Peyer's patch (tissue), 4 donors: ENCODE data around the gene RGS5. TPM values are rescaled to one million over a fixed set of nuclear protein-coding genes. Genes with fewer than 3 reads are reported as not detected.

Experiments
- DNase-seq, 3 donors: peaks; one replicate each; pipeline ENCODE4 v3.0.0-alpha.2; 2017 to 2019
- H3K27ac ChIP-seq, 4 donors: fragments of 200-600 bp; sonication (generic); one replicate each; pipeline ENCODE4 v1.5.1; 2016 to 2019
- H3K27me3 ChIP-seq, 2 donors: fragments of 200-600 bp; sonication (generic); one replicate each; pipeline ENCODE4 v1.5.1; 2019
- H3K36me3 ChIP-seq, 3 donors: fragments of 200-600 bp; sonication (generic); one replicate each; pipeline ENCODE4 v1.5.1; 2016 to 2019
- H3K4me1 ChIP-seq, 4 donors: fragments of 200-600 bp; sonication (generic); one replicate each; pipeline ENCODE4 v1.5.1; 2016 to 2019
- H3K4me3 ChIP-seq, 4 donors: fragments of 200-600 bp; sonication (generic); 1 replicate in 3 of 4; 2 replicates in 1 of 4; pipeline ENCODE4 v1.5.1; 2016 to 2019; ENCODE audit warnings: mild to moderate bottlenecking in 1 of 4
- H3K9me3 ChIP-seq, 4 donors: fragments of 200-600 bp; sonication (generic); one replicate each; pipeline ENCODE4 v1.5.1; 2016 to 2019; ENCODE audit warnings: mild to moderate bottlenecking in 1 of 4
- POLR2A ChIP-seq, 2 donors: fragments of 450-650 bp; IDR thresholded peaks; one replicate each; pipeline ENCODE4 v1.5.1; 2017; ENCODE audit warnings: antibody characterized with exemption in 2 of 2, mild to moderate bottlenecking in 2 of 2, moderate library complexity in 2 of 2
- total RNA-seq, 4 donors: library from RNA; depleted of rRNA; stranded (reverse); fragments of >200 nt; gene quantifications; one replicate each; pipeline ENCODE4 v1.1.0, GENCODE V29; 2016
- TF ChIP-seq, protein P1 (sequence below), 6 experiments: fragments of 450-650 bp in 4 of 6; fragments of 200-600 bp in 2 of 6; sonication (generic) in 1 of 6; IDR thresholded peaks; one replicate each; pipeline ENCODE4 v1.5.1; 2017 to 2019; ENCODE audit warnings: antibody characterized with exemption in 6 of 6, mild to moderate bottlenecking in 3 of 6, moderate library complexity in 1 of 6

Gene RGS5
- total RNA-seq, 4 donors from 2014 or later = 13.1 to 56.9 (median 31.7) TPM

DNA sequence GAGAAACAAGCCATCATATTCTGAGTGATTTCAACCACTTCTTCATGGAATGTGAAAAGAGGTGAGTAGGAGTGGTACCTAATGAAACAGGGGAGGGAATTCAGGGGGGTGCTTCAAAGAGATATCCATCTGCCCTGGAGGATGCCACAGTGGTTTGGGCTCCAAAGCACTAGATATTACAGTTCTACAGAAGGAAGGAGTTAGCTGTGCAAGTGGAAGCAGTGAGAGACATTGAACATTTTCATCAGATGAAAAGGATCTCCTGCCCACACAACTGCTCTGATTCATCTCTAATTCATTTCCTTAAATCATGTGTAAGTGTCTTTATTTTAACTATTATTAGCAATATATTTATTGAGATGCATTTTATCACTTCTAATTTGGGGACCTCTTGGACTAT, 2.8 kb upstream of the RGS5 start:
- DNase-seq = no peak
- no peaks in the 10 kb centered on the region for H3K36me3 ChIP-seq
- H3K9me3 ChIP-seq = no peaks in the 10 kb centered on the region
- no peak for TF ChIP-seq POLR2A (IDR thresholded peaks at IDR 0.05)
- TF ChIP-seq, protein P1, sequence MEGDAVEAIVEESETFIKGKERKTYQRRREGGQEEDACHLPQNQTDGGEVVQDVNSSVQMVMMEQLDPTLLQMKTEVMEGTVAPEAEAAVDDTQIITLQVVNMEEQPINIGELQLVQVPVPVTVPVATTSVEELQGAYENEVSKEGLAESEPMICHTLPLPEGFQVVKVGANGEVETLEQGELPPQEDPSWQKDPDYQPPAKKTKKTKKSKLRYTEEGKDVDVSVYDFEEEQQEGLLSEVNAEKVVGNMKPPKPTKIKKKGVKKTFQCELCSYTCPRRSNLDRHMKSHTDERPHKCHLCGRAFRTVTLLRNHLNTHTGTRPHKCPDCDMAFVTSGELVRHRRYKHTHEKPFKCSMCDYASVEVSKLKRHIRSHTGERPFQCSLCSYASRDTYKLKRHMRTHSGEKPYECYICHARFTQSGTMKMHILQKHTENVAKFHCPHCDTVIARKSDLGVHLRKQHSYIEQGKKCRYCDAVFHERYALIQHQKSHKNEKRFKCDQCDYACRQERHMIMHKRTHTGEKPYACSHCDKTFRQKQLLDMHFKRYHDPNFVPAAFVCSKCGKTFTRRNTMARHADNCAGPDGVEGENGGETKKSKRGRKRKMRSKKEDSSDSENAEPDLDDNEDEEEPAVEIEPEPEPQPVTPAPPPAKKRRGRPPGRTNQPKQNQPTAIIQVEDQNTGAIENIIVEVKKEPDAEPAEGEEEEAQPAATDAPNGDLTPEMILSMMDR (IDR thresholded peaks at IDR 0.05) = no peak
- H3K4me3 ChIP-seq = no peak overlapping the region
- no peaks in the 10 kb centered on the region for H3K4me1 ChIP-seq
- no peak overlapping the region for H3K27ac ChIP-seq
- no peaks in the 10 kb centered on the region for H3K27me3 ChIP-seq

DNA sequence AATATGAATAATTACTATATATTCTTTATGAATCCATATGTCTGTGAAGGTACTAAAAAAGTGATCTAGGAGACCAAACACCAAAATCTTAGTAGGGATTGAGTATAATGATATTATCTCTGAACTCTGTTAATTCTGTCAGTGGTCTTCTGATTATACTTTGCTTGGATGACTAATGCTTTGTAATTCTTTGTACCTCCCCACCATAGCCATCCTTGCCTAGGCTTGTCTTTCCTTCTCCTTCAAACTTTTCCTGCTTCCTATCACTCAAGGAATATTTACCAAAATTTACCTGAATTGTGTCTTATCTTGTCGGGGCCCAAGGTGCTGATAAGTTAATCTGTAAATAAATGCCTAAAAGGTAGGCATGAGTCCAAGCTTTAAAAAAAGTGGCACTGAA, 845 bp upstream of the RGS5 start:
- peak overlapping the region in 1 of 4 donors; percentile 42 for H3K27ac ChIP-seq
- H3K36me3 ChIP-seq = no peaks in the 10 kb centered on the region

DNA sequence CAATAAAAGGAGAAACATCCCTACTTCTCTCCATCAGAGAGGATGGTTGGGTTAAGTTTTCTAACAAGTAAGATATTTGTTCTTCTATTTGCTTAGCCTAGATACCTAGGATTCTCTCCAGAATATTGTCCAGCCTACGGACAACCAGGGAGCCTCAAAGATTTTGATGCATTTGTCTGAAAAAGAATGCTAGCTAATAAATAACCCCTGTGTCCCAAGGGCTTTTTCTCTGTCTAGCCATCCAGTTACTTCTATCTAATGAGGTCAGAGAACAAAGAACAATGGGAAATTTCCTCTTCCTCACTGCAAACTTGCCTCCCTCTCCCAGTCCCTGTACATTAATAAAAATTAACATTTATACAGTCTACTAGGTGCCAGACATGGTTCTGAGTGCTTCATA, 810 bp downstream of the RGS5 start:
- no peaks in the 10 kb centered on the region for H3K4me1 ChIP-seq

More for the DNA sequence above, 845 bp upstream of the RGS5 start:
- TF ChIP-seq POLR2A (IDR thresholded peaks at IDR 0.05) = no peak
- TF ChIP-seq, protein P1 (IDR thresholded peaks at IDR 0.05) = no peak
- H3K4me1 ChIP-seq = no peaks in the 10 kb centered on the region
- no peak overlapping the region for H3K4me3 ChIP-seq
- no peaks in the 10 kb centered on the region for H3K9me3 ChIP-seq
- H3K27me3 ChIP-seq = no peaks in the 10 kb centered on the region
- no peak for DNase-seq

DNA sequence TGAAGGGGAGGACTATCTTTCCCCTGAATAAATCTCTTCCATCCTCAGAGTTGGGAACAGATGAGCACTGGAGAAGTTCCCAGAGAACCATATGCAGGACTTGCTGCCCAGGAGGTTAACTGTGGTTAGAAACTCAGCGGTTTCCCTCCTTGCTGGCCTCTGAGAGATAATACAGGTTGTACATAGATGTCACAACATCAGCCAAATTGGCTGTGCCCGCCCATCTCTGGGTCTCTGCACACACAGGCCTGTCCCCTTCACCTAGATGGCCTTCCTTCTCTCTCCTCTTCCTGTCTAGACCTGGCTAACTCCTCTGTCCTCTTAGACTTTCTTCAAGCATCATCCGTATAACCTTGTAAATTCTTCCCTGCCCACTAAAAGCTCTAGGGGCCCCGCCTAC, 5.7 kb downstream of the RGS5 start:
- no peaks in the 10 kb centered on the region for H3K4me1 ChIP-seq
- H3K27ac ChIP-seq = no peak overlapping the region
- H3K27me3 ChIP-seq = no peaks in the 10 kb centered on the region
- H3K4me3 ChIP-seq = no peak overlapping the region
- no peak for DNase-seq
- TF ChIP-seq POLR2A (IDR thresholded peaks at IDR 0.05) = no peak
- TF ChIP-seq, protein P1 (IDR thresholded peaks at IDR 0.05) = no peak
- H3K9me3 ChIP-seq = no peaks in the 10 kb centered on the region
- H3K36me3 ChIP-seq = no peaks in the 10 kb centered on the region

More for the DNA sequence above, 810 bp downstream of the RGS5 start:
- H3K27ac ChIP-seq = peak overlapping the region in 1 of 4 donors; percentile 42
- H3K27me3 ChIP-seq = no peaks in the 10 kb centered on the region
- no peak for DNase-seq
- no peaks in the 10 kb centered on the region for H3K9me3 ChIP-seq
- H3K4me3 ChIP-seq = peak overlapping the region in 1 of 4 donors; percentile 34
- H3K36me3 ChIP-seq = no peaks in the 10 kb centered on the region
- TF ChIP-seq, protein P1 (IDR thresholded peaks at IDR 0.05) = no peak
- TF ChIP-seq POLR2A (IDR thresholded peaks at IDR 0.05) = no peak

DNA sequence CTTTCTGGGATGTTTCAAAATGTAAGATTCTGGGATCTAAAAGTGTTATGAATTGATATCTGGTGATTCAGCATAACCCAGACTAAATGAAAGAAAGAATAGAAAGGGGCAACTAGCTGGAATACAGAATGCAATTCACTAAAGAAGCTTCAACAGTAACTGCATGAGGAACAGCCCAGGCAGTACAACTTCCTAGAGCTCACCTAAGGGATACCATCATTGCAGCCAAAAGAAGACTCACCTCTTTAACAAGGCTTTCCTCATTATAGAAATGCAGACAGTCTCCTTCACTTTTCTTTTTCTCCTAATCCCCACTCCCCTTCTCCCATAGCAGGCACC, 6.3 kb downstream of the RGS5 start:
- Histone ChIP-seq H3K9me3 (no peaks in the 10 kb centered on the region), H3K27ac (no peak overlapping the region), H3K4me1 (no peaks in the 10 kb centered on the region), H3K4me3 (no peak overlapping the region), H3K27me3 (no peaks in the 10 kb centered on the region), H3K36me3 (no peaks in the 10 kb centered on the region)
- no peak for DNase-seq
- TF ChIP-seq, protein P1 (IDR thresholded peaks at IDR 0.05) = no peak
- no peak for TF ChIP-seq POLR2A (IDR thresholded peaks at IDR 0.05)
